Mesenchymal stem cell (in vitro differentiated cells and primary cell): ENCODE data around the gene PLEKHG2.

Source experiments
- DNase-seq: peaks from one replicate; pipeline ENCODE4 v3.0.0-alpha.2; 2013
- H2AFZ ChIP-seq: one replicate; pipeline ENCODE4 v1.6.1; 2013; ENCODE audit warnings: low read depth, mild to moderate bottlenecking, control low read depth, inconsistent platforms, low read length, moderate library complexity
- H2AK5ac ChIP-seq: 2 replicates; pipeline ENCODE4 v1.6.1; 2013; ENCODE audit warnings: low read length, moderate library complexity, mild to moderate bottlenecking, inconsistent platforms; ENCODE audit not compliant: severe bottlenecking
- H2BK120ac ChIP-seq: one replicate; pipeline ENCODE4 v1.6.1; 2013; ENCODE audit warnings: low read depth, mild to moderate bottlenecking, inconsistent platforms, low read length, moderate library complexity
- H2BK12ac ChIP-seq, 2 experiments: one replicate each; pipeline ENCODE4 v1.6.1; 2013; ENCODE audit warnings: inconsistent platforms in 2 of 2, low read length in 2 of 2, mild to moderate bottlenecking in 2 of 2, moderate library complexity in 2 of 2, control low read depth in 1 of 2
- H2BK15ac ChIP-seq: one replicate; pipeline ENCODE4 v1.6.1; 2013; ENCODE audit warnings: mild to moderate bottlenecking, low read depth, inconsistent platforms; ENCODE audit not compliant: poor library complexity, severe bottlenecking
- H2BK5ac ChIP-seq: 2 replicates; pipeline ENCODE4 v1.6.1; 2013; ENCODE audit warnings: low read depth, mild to moderate bottlenecking, low read length, control low read depth, inconsistent platforms; ENCODE audit not compliant: poor library complexity, severe bottlenecking
- H3K14ac ChIP-seq, 2 experiments: one replicate each; pipeline ENCODE4 v1.6.1; 2013; ENCODE audit warnings: inconsistent platforms in 2 of 2, low read length in 2 of 2, control low read depth in 1 of 2, mild to moderate bottlenecking in 1 of 2, moderate library complexity in 1 of 2
- H3K18ac ChIP-seq, 2 experiments: one replicate each; pipeline ENCODE4 v1.6.1; 2013; ENCODE audit warnings: inconsistent platforms in 2 of 2, low read length in 2 of 2, control low read depth in 1 of 2, low read depth in 1 of 2, mild to moderate bottlenecking in 1 of 2
- H3K23ac ChIP-seq, 2 experiments: one replicate each; pipeline ENCODE4 v1.6.1; 2013; ENCODE audit warnings: inconsistent platforms in 2 of 2, low read length in 2 of 2, mild to moderate bottlenecking in 2 of 2, moderate library complexity in 2 of 2, control low read depth in 1 of 2
- H3K27ac ChIP-seq: 2 replicates; pipeline ENCODE4 v1.5.1; 2013; ENCODE audit warnings: mild to moderate bottlenecking, moderate library complexity, low read length, control low read depth, inconsistent platforms; ENCODE audit not compliant: poor library complexity, severe bottlenecking
- H3K27me3 ChIP-seq, 2 experiments: 2 replicates each; pipeline versions ENCODE4 v1.6.1 to v1.7.0; 2013; ENCODE audit warnings: low read length in 2 of 2, mild to moderate bottlenecking in 2 of 2, moderate library complexity in 2 of 2, control low read depth in 1 of 2, inconsistent platforms in 1 of 2; ENCODE audit not compliant: control insufficient read depth in 1 of 2, insufficient read depth in 1 of 2
- H3K36me3 ChIP-seq, 2 experiments: 2 replicates each; pipeline versions ENCODE4 v1.6.1 to v1.7.0; 2013; ENCODE audit warnings: low read length in 2 of 2, control low read depth in 1 of 2, inconsistent platforms in 1 of 2, low read depth in 1 of 2, mild to moderate bottlenecking in 1 of 2; ENCODE audit not compliant: insufficient read depth in 2 of 2, control insufficient read depth in 1 of 2
- H3K4ac ChIP-seq, 2 experiments: one replicate each; pipeline ENCODE4 v1.6.1; 2013; ENCODE audit warnings: inconsistent platforms in 2 of 2, low read length in 2 of 2, mild to moderate bottlenecking in 2 of 2, moderate library complexity in 2 of 2, control low read depth in 1 of 2, low read depth in 1 of 2
- H3K4me1 ChIP-seq: 2 replicates; pipeline ENCODE4 v1.6.1; 2013; ENCODE audit warnings: low read depth, low read length, control low read depth; ENCODE audit not compliant: control insufficient read depth, insufficient read depth
- H3K4me2 ChIP-seq: 2 replicates; pipeline ENCODE4 v1.6.1; 2013; ENCODE audit warnings: low read length, mild to moderate bottlenecking, inconsistent platforms; ENCODE audit not compliant: poor library complexity, severe bottlenecking
- H3K4me3 ChIP-seq, 2 experiments: 2 replicates each; pipeline versions ENCODE4 v1.5.1 to v1.7.0; 2013; ENCODE audit warnings: low read length in 2 of 2, mild to moderate bottlenecking in 2 of 2, control low read depth in 1 of 2, low read depth in 1 of 2; ENCODE audit not compliant: insufficient read depth in 1 of 2
- H3K79me1 ChIP-seq: replicated peaks from 2 replicates; pipeline ENCODE4 v1.6.1; 2013; ENCODE audit warnings: mild to moderate bottlenecking, control low read depth, low read length, inconsistent platforms; ENCODE audit not compliant: poor library complexity, severe bottlenecking
- H3K9ac ChIP-seq: 2 replicates; pipeline ENCODE4 v1.7.0; 2013; ENCODE audit warnings: mild to moderate bottlenecking, low read length, moderate library complexity
- H3K9me3 ChIP-seq: 2 replicates; pipeline ENCODE4 v1.7.0; 2013; ENCODE audit warnings: mild to moderate bottlenecking, low read length; ENCODE audit not compliant: control insufficient read depth
- H4K8ac ChIP-seq: one replicate; pipeline ENCODE4 v1.6.1; 2013; ENCODE audit warnings: inconsistent platforms, mild to moderate bottlenecking, low read length, moderate library complexity
- H4K91ac ChIP-seq: one replicate; pipeline ENCODE4 v1.6.1; 2013; ENCODE audit warnings: mild to moderate bottlenecking, low read length, inconsistent platforms
- WGBS: methylation state at CpG from one replicate; pipeline ENCODE4 v1.1.7; 2013; ENCODE audit warnings: mixed read lengths; 5-methylcytosine and 5-hydroxymethylcytosine counted together

Gene PLEKHG2

GRCh38 chr19:39463403-39463802, 50.9 kb downstream of the PLEKHG2 start:
- H3K23ac ChIP-seq: no peak overlapping the region
- H2AFZ ChIP-seq: no peak overlapping the region
- no peak overlapping the region for H3K9ac ChIP-seq
- no peak overlapping the region for H2BK120ac ChIP-seq
- H4K8ac ChIP-seq: no peak overlapping the region
- no peaks in the 10 kb centered on the region for H3K27me3 ChIP-seq
- no peak for DNase-seq
- H3K18ac ChIP-seq: no peak overlapping the region
- H3K4me2 ChIP-seq: no peak overlapping the region
- H4K91ac ChIP-seq: no peak overlapping the region
- no peak overlapping the region for H3K4ac ChIP-seq
- H3K14ac ChIP-seq: no peak overlapping the region
- H3K36me3 ChIP-seq: peaks cover 77 to 84% of the 10 kb centered on the region in 2 experiments
- no peak overlapping the region for H2BK12ac ChIP-seq
- H2BK5ac ChIP-seq: no peak overlapping the region
- H3K9me3 ChIP-seq: no peaks in the 10 kb centered on the region
- H3K27ac ChIP-seq: no peak overlapping the region
- H2BK15ac ChIP-seq: no peak overlapping the region
- peaks cover 56% of the 10 kb centered on the region for H3K79me1 ChIP-seq
- no peaks in the 10 kb centered on the region for H3K4me1 ChIP-seq
- no peak overlapping the region for H2AK5ac ChIP-seq
- no peak overlapping the region for H3K4me3 ChIP-seq
- WGBS: 97% methylated on average over 3 of the region's 3 CpGs

GRCh38 chr19:39465956-39466747, 53.7 kb downstream of the PLEKHG2 start:
- Histone ChIP-seq H2AK5ac (no peak overlapping the region), H2BK5ac (no peak overlapping the region), H3K79me1 (peaks cover 54% of the 10 kb centered on the region), H3K14ac (no peak overlapping the region), H2AFZ (no peak overlapping the region), H2BK12ac (no peak overlapping the region), H3K27me3 (no peaks in the 10 kb centered on the region), H4K8ac (no peak overlapping the region), H3K36me3 (peaks cover 77 to 84% of the 10 kb centered on the region in 2 experiments), H4K91ac (no peak overlapping the region), H2BK120ac (no peak overlapping the region), H3K9ac (no peak overlapping the region), H3K4me3 (no peak overlapping the region), H3K23ac (no peak overlapping the region), H3K27ac (no peak overlapping the region), H2BK15ac (no peak overlapping the region), H3K9me3 (no peaks in the 10 kb centered on the region), H3K4me1 (no peaks in the 10 kb centered on the region), H3K18ac (no peak overlapping the region), H3K4me2 (no peak overlapping the region), H3K4ac (no peak overlapping the region)
- DNase-seq: no peak
- WGBS: 98% methylated on average over 10 of the region's 18 CpGs

GRCh38 chr19:39467941-39468340, 55.5 kb downstream of the PLEKHG2 start:
- Histone ChIP-seq H3K14ac (no peak overlapping the region), H4K91ac (no peak overlapping the region), H3K4me2 (no peak overlapping the region), H3K27me3 (no peaks in the 10 kb centered on the region), H2BK15ac (no peak overlapping the region), H4K8ac (no peak overlapping the region), H2BK120ac (no peak overlapping the region), H3K36me3 (peaks cover 90 to 93% of the 10 kb centered on the region in 2 experiments), H3K9me3 (no peaks in the 10 kb centered on the region), H3K4ac (no peak overlapping the region), H3K4me1 (no peaks in the 10 kb centered on the region), H3K79me1 (peaks cover 57% of the 10 kb centered on the region), H2AK5ac (no peak overlapping the region), H3K18ac (no peak overlapping the region), H3K23ac (no peak overlapping the region), H3K9ac (no peak overlapping the region), H3K4me3 (no peak overlapping the region), H2BK12ac (no peak overlapping the region), H3K27ac (no peak overlapping the region), H2BK5ac (no peak overlapping the region), H2AFZ (no peak overlapping the region)
- DNase-seq: no peak
- WGBS: 98% methylated on average over 7 of the region's 7 CpGs

GRCh38 chr19:39469036-39469435, 56.6 kb downstream of the PLEKHG2 start:
- Histone ChIP-seq H2AK5ac (no peak overlapping the region), H2BK15ac (no peak overlapping the region), H3K27me3 (no peaks in the 10 kb centered on the region), H3K4ac (no peak overlapping the region), H4K91ac (no peak overlapping the region), H2BK5ac (no peak overlapping the region), H3K23ac (no peak overlapping the region), H3K4me2 (no peak overlapping the region), H4K8ac (no peak overlapping the region), H3K9ac (no peak overlapping the region), H2BK120ac (no peak overlapping the region), H2BK12ac (no peak overlapping the region), H2AFZ (no peak overlapping the region), H3K18ac (no peak overlapping the region), H3K4me1 (no peaks in the 10 kb centered on the region), H3K79me1 (peaks cover 57% of the 10 kb centered on the region), H3K27ac (no peak overlapping the region), H3K9me3 (no peaks in the 10 kb centered on the region), H3K4me3 (no peak overlapping the region), H3K14ac (no peak overlapping the region), H3K36me3 (peaks cover 96 to 99% of the 10 kb centered on the region in 2 experiments)
- 92% methylated on average over 11 of the region's 11 CpGs for WGBS
- DNase-seq: no peak
